HG02678 (cell line): ENCODE measurements around the gene PSMA6.
"Not testable (repeated sequence)": the region's sequence is repeated elsewhere in the genome, so short reads cannot be mapped to it uniquely, and the experiment has no call there.

ENCODE experiments used
- ATAC-seq: cut with Tn5 transposase; IDR thresholded peaks from one replicate; pipeline ENCODE4 v1.9.1; 2021; ENCODE audit warnings: mild to moderate bottlenecking, moderate library complexity; ENCODE audit not compliant: unreplicated experiment

PSMA6 gene

GRCh38 chr14:35319509-35319908 is 27.3 kb downstream of the PSMA6 start:
- no peak for ATAC-seq

DNA sequence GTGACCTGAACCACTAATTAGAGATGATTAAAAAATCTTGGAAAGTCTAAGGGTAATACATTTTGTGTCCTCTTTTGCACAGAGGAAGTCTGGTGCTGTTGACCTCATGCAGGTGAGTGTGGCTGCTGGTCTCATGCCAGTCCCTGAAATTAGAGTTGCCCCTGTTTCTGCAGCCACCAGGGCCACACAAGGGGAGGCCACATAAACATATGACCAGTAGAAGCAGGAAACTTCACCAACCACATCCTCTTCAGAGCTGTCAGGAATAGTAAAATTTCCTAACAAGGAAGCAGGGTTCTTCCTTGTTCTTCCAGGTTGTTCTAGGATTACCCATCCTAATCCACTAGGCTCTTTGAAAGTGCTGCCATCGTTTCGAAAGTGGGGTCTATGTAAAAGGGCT is 28.3 kb downstream of the PSMA6 start:
- no peak for ATAC-seq

- ATAC-seq = no peak
Measured at GRCh38 chr14:35326375-35326774, 34.2 kb downstream of the PSMA6 start.

- ATAC-seq = peak; percentile 64
Measured at GRCh38 chr14:35331605-35332516, 39.7 kb downstream of the PSMA6 start.

- ATAC-seq = no peak
Measured at GRCh38 chr14:35332517-35333263, 40.5 kb downstream of the PSMA6 start.

DNA sequence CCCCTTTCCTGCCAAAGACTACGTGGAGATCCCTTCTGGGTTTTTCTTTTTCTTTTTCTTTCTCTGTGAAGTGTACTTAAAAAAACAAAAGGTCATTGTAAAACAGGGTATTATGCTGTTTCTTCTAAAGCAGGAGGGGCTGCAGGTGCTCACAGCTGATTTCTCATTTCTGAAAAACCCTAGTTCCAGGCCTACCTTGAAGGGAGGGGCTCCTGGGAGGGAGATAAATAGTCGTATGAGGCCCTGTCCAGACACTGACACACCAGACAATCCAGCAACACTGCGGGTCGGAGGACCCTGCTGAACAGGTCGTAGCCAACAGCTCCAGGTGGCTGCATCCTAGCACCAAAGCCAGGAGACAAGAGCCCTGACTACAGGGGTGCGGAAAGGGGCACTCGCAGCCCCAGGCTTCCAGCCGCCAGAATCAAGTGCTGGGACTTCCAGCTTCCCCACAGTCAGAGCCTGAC is 41.1 kb downstream of the PSMA6 start:
- no peak for ATAC-seq

DNA sequence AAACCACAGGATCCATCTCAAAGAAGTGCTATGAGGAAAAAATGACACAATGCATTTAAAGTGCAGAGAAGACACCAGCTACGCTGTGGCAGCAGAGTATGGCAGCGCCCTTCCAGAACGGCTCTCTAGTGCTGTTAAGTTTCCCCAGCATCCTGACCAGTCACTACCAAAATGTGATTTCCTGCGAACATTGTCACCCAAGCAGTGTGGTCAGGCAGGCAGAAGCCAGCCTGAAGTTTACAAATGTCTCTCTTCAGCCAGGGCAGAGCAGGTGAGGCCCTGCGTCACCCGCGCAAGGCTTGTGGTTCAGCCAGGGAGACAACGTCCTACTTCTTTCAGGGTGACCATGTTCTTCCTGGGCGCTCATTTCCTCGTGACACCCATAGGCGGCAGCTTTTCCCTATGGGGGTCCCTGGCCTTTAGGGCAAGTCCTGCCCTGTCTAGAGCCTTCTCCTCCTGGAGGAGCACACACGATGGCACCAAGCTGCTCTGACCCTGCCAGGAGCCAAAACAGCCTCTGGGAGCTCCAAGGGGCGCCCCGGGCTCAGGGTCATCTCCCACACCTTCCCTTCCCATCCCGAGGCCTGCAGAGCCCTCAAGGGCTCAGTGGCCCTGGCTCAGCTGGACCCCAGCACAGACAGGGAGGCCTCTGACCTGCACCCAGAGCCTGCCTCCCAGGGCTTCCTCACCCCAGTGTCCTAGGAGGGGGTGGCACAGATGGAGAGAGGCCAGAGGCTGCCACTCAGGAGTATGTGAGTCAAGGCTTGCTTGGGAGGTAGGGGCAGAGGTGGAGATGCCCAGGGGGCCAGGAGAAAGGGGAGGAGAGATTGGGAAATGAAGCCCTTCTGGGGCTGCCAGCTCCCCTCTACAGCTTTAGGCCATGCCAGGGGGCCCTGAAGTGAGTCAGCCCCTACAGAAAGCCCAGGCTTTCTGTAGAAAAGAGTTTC is 41.9 kb downstream of the PSMA6 start:
- no peak for ATAC-seq

- no peak for ATAC-seq
Measured at GRCh38 chr14:35335388-35336092, 43.4 kb downstream of the PSMA6 start.

GRCh38 chr14:35336171-35336493 is 44.0 kb downstream of the PSMA6 start:
- not testable (repeated sequence) for ATAC-seq

DNA sequence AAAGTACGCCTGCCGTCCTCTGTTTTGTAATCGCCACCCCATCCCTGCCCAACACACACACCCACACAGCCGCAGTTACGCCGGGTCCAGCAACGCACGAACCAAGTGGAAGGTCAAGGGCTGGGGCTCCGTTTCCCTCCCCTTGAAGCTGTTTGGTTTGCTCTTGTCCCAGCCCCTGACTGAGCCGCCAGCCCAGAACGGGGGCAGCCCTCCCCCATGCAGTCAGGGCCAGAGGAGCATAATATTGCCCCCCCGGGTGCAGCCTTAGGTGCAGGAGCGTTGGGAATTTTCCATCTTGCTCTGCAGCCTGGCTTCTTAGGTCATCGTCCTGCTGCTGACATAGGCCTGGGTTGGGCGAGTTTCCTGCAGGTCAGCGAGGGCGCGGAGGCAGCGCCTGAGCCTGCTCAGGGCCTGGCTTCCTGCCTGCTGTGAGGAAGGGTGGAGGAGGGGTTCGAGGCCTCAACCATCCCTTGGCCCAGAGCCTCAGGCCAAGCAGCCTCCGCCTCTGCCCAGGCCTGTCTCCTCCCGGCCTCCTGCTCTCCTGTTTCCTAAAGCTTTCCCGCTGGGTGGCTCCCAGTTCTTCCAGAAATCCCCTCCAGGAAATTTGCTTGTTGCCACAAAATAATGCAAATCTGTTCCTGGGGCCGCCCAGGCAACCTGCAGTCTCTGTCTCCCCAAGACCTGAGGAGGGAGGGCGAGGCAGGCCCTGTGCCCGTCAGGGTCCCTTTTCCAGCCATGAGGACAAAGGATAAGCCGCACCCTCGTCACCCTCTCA is 44.5 kb downstream of the PSMA6 start:
- ATAC-seq = no peak

GRCh38 chr14:35337269-35338255 is 45.4 kb downstream of the PSMA6 start:
- no peak for ATAC-seq

- no peak for ATAC-seq
Measured at GRCh38 chr14:35338731-35339405, 46.7 kb downstream of the PSMA6 start.

- peak; percentile 49 for ATAC-seq
Measured at GRCh38 chr14:35339761-35340406, 47.7 kb downstream of the PSMA6 start.

DNA sequence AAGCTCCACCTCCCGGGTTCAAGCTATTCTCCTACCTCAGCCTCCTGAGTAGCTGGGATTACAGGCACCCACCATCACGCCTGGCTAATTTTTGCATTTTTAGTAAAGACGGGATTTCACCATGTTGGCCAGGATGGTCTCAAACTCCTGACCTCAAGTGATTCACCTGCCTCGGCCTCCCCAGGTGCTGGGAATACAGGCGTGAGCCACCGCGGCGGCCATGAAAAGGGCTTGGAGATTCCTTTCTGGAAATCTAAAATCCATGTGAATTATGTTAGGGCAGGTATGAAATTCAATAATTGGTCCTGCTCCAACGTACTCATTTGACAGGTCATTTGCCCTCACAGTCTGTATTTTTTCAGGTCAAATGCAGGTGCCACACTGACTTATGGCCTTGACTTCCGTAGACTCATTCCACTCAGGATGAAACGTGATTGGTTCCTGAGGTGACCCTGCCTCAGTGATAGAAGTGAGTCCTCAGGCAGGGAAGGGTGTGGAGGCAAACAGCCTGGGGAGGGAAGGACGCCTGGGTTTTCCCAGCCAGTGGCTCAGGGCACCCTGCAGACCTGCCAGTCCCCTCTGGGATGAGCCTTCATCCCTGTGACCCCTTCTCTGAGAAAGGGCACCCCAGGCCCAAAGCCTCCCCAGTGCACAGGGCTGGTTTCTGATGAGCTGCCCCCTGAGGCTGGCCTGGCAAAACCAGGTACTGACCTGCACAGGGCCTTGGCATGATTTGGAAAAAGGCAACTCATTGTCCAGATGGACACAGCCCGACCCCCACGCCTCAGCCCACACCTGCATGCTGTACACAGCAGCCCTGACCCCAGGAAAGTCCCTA is 48.7 kb downstream of the PSMA6 start:
- ATAC-seq = no peak

DNA sequence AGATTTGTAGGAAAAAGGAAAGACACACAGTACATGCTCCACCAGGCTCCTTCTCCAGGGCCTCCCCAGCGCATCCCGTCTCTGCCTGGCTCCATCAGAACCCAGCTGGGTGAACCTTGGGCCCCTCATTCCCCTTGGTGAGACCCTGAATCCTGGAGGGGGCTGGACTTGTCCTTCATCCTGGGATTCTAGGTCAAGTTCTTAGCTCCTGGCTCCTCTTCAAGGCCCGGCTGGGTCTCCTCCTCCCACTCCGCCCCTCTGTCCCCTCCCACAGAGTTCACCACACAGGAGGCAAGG is 49.2 kb downstream of the PSMA6 start:
- no peak for ATAC-seq

GRCh38 chr14:35341751-35342488 is 49.7 kb downstream of the PSMA6 start:
- peak; percentile 54 for ATAC-seq
